ENCODE results near the gene TSPAN32.
A peak's percentile ranks its signal among the peaks of the same experiment; 100 is the strongest.

TSPAN32 gene

DNA sequence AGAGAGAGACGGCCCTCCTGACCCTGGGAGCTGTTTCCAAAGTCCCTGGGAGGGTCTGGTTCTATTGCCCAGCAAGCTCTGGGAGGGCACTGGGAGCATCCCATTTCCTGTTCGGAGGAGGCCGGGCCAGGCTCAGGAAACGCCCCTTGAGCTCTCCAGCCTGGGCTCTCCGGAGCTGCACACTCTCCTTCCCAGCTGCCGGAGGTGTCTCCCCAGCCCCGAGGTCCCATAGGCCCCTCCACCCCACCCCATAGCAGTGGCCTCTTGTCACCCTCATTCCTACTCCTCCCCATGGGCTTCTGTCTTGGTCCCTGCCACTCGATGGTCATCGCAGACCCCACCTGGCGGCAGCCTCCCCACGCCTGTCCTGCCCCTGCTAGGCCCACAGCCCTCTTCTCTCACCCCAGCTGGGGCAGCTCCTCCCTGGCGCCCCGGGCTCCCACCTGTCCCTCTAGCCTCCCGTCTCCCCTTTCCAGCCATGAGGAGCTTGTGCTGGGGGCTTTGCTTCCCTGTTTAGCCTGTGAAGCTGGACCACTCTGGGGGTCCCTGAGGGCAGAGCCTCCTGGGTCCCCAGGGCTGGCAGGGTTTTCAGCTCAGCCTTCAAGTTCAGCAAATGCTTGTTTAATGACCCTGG lies 2.8 kb downstream of the TSPAN32 start:
- no peak for DNase-seq (ENCODE audit: low read depth)

GRCh38 chr11:2305140-2305778 lies 3.4 kb downstream of the TSPAN32 start:
- DNase-seq (ENCODE audit: low read depth): peak; percentile 80

DNA sequence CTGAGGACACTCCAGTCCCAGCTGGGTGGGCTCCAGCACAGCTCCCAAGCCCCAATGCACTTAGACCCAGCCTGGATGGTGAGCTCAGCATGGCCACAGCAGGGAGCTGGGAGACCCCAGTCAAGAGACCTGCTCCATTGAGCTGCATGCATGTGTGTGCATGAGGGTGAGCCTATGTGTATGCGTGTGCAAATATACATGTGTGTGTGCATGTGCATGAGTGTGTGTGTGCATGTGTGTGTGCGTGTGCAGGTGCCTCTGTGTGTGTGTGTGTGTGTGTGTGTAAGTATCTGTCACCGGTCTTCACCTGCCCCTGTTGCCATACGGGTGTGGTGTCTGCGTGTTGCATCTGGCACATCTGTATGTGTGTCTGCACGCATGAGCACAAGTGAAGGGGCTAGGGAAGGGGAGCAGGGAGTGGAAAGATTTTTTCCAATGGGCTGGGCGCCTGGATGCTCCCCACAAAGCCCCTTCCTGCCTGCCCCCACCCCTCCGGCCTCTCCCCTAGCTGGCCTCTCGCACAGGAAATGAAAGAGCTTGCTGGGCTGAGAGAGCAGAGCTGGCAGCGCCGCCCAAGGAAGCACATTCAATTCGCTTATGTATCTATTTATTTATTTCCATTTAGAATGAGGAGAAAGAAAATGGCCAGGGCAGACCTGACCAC lies 4.1 kb downstream of the TSPAN32 start:
- no peak for DNase-seq (ENCODE audit: low read depth)

GRCh38 chr11:2306452-2306823 lies 4.6 kb downstream of the TSPAN32 start:
- no peak for DNase-seq (ENCODE audit: low read depth)

DNA sequence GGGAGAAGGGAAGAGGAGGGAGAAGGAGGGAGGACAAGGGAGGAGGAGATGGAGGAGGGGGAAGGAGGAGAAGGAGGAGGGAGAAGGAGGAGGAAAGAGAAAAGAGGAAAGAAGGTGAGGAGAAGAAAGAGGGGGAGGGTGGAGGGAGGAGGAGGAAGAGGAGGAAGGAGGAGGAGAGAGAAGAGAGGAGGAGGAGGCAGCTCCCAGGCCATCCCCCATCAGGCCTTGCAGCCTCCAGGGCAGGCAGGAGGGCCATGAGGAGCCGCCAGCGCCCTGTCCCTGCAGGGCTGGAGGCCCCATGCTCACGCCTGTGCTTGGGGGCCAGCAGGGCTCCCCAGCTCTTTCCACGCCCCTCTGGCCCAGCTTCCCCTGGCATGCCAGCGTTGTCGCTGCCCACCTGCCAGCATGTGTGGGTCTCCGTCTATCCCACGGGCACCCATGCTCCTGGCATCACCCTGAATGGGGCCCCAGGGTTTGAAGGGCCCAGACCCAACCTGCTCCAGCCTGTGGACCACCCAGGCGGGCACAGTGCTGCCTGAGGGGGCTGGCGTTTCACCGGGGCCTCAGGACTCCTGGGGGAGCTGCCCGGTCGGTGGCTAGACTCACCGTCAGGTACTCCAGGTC lies 5.2 kb downstream of the TSPAN32 start:
- DNase-seq (ENCODE audit: low read depth): no peak

GRCh38 chr11:2307501-2308331 lies 5.9 kb downstream of the TSPAN32 start:
- DNase-seq (ENCODE audit: low read depth): no peak

GRCh38 chr11:2308713-2309112 lies 6.9 kb downstream of the TSPAN32 start:
- DNase-seq (ENCODE audit: low read depth): no peak

DNA sequence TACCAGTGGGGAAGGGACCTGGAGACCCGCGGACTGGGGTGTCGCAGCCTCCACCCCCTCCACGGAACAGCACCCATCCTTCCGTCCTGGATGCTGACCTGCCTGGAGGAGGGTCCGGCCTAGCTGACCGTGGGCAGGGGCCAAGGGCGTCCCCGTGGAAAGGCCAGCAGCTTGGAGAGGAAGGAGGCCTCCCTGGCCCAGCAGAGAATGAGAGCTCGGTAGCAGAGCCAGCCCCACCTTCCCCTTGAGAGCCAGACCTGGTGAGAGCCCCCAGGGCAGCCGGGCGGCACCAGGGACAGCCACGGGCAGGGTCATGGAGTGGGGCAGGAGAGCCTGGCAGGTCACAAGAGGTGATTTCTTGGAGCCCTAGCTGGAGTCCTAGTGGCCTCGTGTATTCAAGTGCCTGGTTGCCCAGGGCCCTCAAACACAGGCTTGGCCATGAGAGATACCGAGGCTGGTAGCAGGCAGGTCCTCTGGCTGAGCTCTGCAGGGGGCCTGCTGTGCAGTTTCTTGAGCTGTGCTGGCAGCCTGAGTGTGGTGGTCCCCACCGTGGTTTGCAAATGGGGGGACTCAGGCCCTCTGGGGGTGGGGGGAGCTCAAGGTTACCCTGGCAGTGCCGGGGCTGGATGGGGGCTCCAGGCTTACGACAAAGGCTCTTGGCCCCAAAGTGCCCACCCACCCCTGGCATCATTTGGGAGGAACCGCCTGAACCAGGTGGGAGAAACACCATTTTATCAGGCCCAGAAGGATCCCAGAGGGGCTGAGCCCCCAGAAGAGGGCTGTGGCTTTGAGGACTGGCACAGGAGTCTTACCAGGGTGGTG lies 7.6 kb downstream of the TSPAN32 start:
- DNase-seq (ENCODE audit: low read depth): no peak

GRCh38 chr11:2310073-2310785 lies 8.4 kb downstream of the TSPAN32 start:
- no peak for DNase-seq (ENCODE audit: low read depth)

DNA sequence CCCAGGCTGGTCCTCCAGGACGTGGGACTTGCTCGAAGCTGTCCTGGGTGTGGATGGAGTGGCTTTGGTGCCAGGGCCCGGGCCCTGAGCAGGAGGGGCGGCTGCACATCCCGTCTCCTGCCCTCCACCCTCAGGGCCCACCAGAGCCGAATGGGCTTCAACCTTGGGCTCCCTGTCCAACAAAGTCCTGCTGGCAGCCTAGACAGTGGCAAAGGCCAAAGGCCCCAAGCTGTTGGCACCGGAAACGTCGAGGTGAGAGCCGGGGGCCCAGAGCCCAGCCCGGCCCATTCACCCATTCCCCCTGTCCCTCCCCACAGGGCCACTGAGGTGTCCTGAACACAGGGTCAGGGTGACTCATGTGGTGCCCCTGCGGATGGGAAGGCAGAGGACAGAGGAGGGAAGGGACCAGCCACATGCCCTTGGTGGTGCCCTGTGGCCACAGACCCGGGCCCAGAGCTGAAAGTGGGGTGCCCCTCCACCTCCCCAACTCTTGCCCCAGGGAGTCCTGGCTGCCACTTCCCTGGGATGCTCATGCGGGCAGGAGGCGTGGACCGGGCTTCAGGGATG lies 9.1 kb downstream of the TSPAN32 start:
- DNase-seq (ENCODE audit: low read depth): no peak

GRCh38 chr11:2311353-2312133 lies 9.7 kb downstream of the TSPAN32 start:
- no peak for DNase-seq (ENCODE audit: low read depth)

GRCh38 chr11:2312232-2313042 lies 10.6 kb downstream of the TSPAN32 start:
- DNase-seq (ENCODE audit: low read depth): no peak

GRCh38 chr11:2313051-2313951 lies 11.5 kb downstream of the TSPAN32 start:
- no peak for DNase-seq (ENCODE audit: low read depth)

- DNase-seq (ENCODE audit: low read depth): no peak
Measured at GRCh38 chr11:2314136-2314524, 12.3 kb downstream of the TSPAN32 start.

- DNase-seq (ENCODE audit: low read depth): no peak
Measured at GRCh38 chr11:2314525-2315394, 12.9 kb downstream of the TSPAN32 start.

DNA sequence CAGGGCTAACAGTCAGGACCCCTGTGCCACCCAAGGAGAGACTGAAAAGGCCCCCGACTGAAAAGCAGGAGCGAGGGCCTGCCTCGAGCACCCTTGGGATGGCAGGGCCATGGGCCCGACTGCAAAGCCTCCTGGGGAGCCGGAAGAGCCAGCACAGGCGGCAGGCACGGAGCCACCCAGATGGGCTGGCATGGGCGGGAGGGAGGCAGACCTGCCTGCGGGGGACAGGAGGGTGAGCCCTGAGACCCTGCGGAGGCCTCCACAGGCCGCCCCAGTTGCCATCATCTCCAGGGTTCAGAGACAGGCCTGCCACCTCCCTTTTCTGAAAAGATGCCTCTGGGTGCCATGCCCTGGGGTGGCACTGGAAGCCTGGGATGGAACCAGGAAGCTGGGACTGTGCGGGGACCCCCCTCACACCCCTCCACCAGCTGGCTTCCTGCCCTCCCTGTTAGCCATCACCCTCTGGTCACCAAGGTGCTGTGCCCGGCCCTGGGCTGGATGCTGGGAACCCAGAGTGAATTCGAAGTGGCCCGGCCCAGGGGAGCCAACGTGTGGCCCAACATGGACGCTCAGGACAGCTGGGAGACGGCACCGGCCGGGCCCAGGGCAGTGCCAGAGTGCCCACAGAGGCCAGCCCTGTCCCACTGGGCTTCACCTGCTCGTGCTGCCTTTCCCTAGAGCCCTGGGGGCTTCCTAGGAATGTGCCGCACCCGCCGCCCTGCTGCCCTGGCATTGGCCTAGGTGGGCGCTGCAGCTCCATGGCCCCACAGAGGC lies 13.8 kb downstream of the TSPAN32 start:
- no peak for DNase-seq (ENCODE audit: low read depth)
